ENCODE results near the gene TMEM130. TPM values are rescaled to one million over a fixed set of nuclear protein-coding genes. Genes with fewer than 3 reads are reported as not detected.

Gene TMEM130
- total and polyA plus RNA-seq, 10 of the 15 experiments (the other 5 are each of a cell fraction or from before 2014, with no cell fraction given) = 0.04 to 0.15 (median 0.11) TPM; not detected in 7

DNA sequence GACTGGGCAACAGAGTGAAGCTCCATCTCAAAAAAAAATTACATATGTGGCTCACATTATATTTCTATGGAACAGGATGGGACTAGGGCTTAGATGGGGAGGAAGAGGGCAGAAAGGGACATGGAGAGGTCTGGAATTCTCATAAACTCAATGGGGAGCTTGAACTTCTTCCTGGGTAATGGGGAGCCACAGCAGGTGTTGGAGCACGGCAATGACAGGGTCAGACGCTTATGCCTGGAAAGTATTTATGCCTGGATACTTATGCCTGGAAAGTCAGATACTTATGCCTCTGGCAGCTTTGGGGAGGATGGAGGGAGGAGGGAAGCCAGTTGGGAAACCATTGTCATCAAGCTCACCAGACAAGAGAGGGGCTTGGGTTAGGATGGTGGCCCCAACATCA, 36.8 kb downstream of the TMEM130 start:
- ATAC-seq = no peak
- DNase-seq (ENCODE audit: low read depth, low spot score) = no peak
- CTCF ChIA-PET = interaction anchor here (1.3 to 4.9 kb wide), 7 partner anchors 9 to 414 kb away, joined by 3 to 37 read pairs (median 9); no protein-coding TSS in a partner anchor
- RAD21 ChIA-PET (ENCODE audit: unreplicated experiment) = interaction anchor here (1.5 to 1.6 kb wide), 2 partner anchors 9 to 65 kb away, joined by 3 to 5 read pairs; no protein-coding TSS in a partner anchor
- no peaks in the 10 kb centered on the region; the same call in 1 of the 2 replicates for H3K4me1 ChIP-seq (ENCODE audit: control insufficient read depth, insufficient read depth, low read length)
- intact Hi-C loops (cut with micrococcal nuclease; ENCODE audit: unreplicated experiment) = no loop called here
- no peak overlapping the region for H3K4me2 ChIP-seq (ENCODE audit: control insufficient read depth, insufficient read depth)
- H3K4me3 ChIP-seq = no peak overlapping the region
- H3K27me3 ChIP-seq (replicated peaks in 1 of 2; ENCODE audit: control insufficient read depth in 2 of 2, insufficient read depth in 2 of 2, low read length in 1 of 2) = no peaks in the 10 kb centered on the region
- no peaks in the 10 kb centered on the region for H3K36me3 ChIP-seq (ENCODE audit: control insufficient read depth in 2 of 2, insufficient read depth in 2 of 2, low read length in 1 of 2)
- in situ Hi-C loops (cut with MboI) = no loop called here
- no peak overlapping the region for H2AFZ ChIP-seq (ENCODE audit: control insufficient read depth, low read depth, low read length)
- no peaks in the 10 kb centered on the region for H4K20me1 ChIP-seq (ENCODE audit: control insufficient read depth, insufficient read depth)
- no peak for FAIRE-seq
- no peak overlapping the region for H3K9ac ChIP-seq (ENCODE audit: control insufficient read depth, insufficient read depth, low read length)
- 68% methylated on average over 2 of the region's 2 CpGs for WGBS (ENCODE audit: insufficient coverage, insufficient replicate concordance, low lambda C conversion rate, missing lambda C conversion rate)
- SMC1A ChIA-PET (ENCODE audit: uncharacterized antibody, unreplicated experiment) = interaction anchor here (0.8 to 1.5 kb wide), 6 partner anchors 9 to 410 kb away, joined by 3 to 4 read pairs (median 4); no protein-coding TSS in a partner anchor
- POLR2A ChIA-PET = no interaction called here
- TF ChIP-seq ETV6 (conservative IDR thresholded peaks at IDR 0.05 in 1 of 2, IDR thresholded peaks at IDR 0.05 in 1 of 2; ENCODE audit: borderline replicate concordance in 1 of 2, low read depth in 1 of 2) = no peak
- no peak for TF ChIP-seq STAT3 (IDR thresholded peaks at IDR 0.05; ENCODE audit: low read depth, low read length)
- TF ChIP-seq ZSCAN29 (IDR thresholded peaks at IDR 0.05) = no peak
- TF ChIP-seq, protein P1, sequence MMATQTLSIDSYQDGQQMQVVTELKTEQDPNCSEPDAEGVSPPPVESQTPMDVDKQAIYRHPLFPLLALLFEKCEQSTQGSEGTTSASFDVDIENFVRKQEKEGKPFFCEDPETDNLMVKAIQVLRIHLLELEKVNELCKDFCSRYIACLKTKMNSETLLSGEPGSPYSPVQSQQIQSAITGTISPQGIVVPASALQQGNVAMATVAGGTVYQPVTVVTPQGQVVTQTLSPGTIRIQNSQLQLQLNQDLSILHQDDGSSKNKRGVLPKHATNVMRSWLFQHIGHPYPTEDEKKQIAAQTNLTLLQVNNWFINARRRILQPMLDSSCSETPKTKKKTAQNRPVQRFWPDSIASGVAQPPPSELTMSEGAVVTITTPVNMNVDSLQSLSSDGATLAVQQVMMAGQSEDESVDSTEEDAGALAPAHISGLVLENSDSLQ (IDR thresholded peaks at IDR 0.05) = no peak
- TF ChIP-seq GABPA (IDR thresholded peaks at IDR 0.05; ENCODE audit: low read depth) = no peak
- TF ChIP-seq HCFC1 (IDR thresholded peaks at IDR 0.05; ENCODE audit: low read length) = no peak
- no peak for TF ChIP-seq YY1 (IDR thresholded peaks at IDR 0.05; ENCODE audit: low read depth, low read length)
- TF ChIP-seq SREBF1 (IDR thresholded peaks at IDR 0.05; ENCODE audit: low read length) = no peak
- no peak for TF ChIP-seq ZBED1 (IDR thresholded peaks at IDR 0.05; ENCODE audit: borderline replicate concordance)
- no peak for TF ChIP-seq POU2F2 (IDR thresholded peaks at IDR 0.05; ENCODE audit: borderline replicate concordance, low read depth, low read length)
- TF ChIP-seq BRCA1 (IDR thresholded peaks at IDR 0.05; ENCODE audit: low read depth, low read length) = no peak
- no peak for TF ChIP-seq HDAC2 (IDR thresholded peaks at IDR 0.05)
- TF ChIP-seq MXI1 (IDR thresholded peaks at IDR 0.05; ENCODE audit: low read depth, low read length) = no peak
- no TSS peak for BruUV-seq (replicated peaks)
- no peaks in the 10 kb centered on the region for H3K9me3 ChIP-seq (replicated peaks; ENCODE audit: control insufficient read depth, insufficient read depth, low read length)
- H3K79me2 ChIP-seq (ENCODE audit: control insufficient read depth, insufficient read depth, low read length) = no peaks in the 10 kb centered on the region
- no peak overlapping the region for H3K27ac ChIP-seq (ENCODE audit: control insufficient read depth, insufficient read depth)

All from GM12878 (cell line).